ENCODE data around the gene CORO1C. TPM values are rescaled to one million over a fixed set of nuclear protein-coding genes. Genes with fewer than 3 reads are reported as not detected.

CORO1C gene
- total and polyA plus RNA-seq, 9 of the 15 experiments (the other 6 are each of a cell fraction or from before 2014, with no cell fraction given) = 55.2 to 280 (median 150) TPM

- TF ChIP-seq TFE3 (CRISPR knock-in tag; IDR thresholded peaks at IDR 0.05) (no peak), SRSF1 (IDR thresholded peaks at IDR 0.05; ENCODE audit: low read depth, low read length) (no peak), RAD21 (CRISPR knock-in tag; conservative IDR thresholded peaks at IDR 0.05 in 1 of 2, IDR thresholded peaks at IDR 0.05 in 1 of 2) (no peak), IRF1 (CRISPR knock-in tag; IDR thresholded peaks at IDR 0.05; ENCODE audit: borderline replicate concordance) (no peak), BMI1 (IDR thresholded peaks at IDR 0.05; ENCODE audit: low read length) (no peak), ZNF431 (CRISPR knock-in tag; IDR thresholded peaks at IDR 0.05) (no peak), ZBTB2 (IDR thresholded peaks at IDR 0.05) (0 out of 2 replicates have a peak, but pooled peaks have one; percentile 32), PRPF4 (IDR thresholded peaks at IDR 0.05; ENCODE audit: insufficient read depth, low read depth, low read length, poor library complexity, severe bottlenecking) (no peak), VEZF1 (CRISPR knock-in tag; IDR thresholded peaks at IDR 0.05) (peak; percentile 23; the same call in 1 of the 2 replicates), ZNF766 (CRISPR knock-in tag; conservative IDR thresholded peaks at IDR 0.05) (0 out of 2 replicates have a peak, but pooled peaks have one; percentile 25), NKRF (IDR thresholded peaks at IDR 0.05; ENCODE audit: borderline replicate concordance) (0 out of 2 replicates have a peak, but pooled peaks have one; percentile 5), PTRF (tag; IDR thresholded peaks at IDR 0.05) (no peak), RREB1 (CRISPR knock-in tag; IDR thresholded peaks at IDR 0.05) (no peak)
These were observed 60.2 kb downstream of the CORO1C start (continued) for GRCh38 chr12:108671110-108671509.
